Dermis microvascular lymphatic vessel endothelial cell (primary cell): Measurements from ENCODE around the gene HTT. TPM values are rescaled to one million over a fixed set of nuclear protein-coding genes. Genes with fewer than 3 reads are reported as not detected.

Experiments
- DNase-seq, 2 donors: peaks; one replicate each; pipeline versions ENCODE4 v3.0.0 to v3.0.0-alpha.2; 2010; ENCODE audit warnings: low read depth in 2 of 2
- total RNA-seq: library from RNA; depleted of rRNA; stranded (reverse); fragments of >200 nt; gene quantifications from 2 replicates; pipeline ENCODE4 v1.2.1, GENCODE V29; 2014

HTT gene
- total RNA-seq, 1 donor from 2014 or later, result 26.2 TPM

- no peak for DNase-seq
These were observed 159.9 kb downstream of the HTT start for GRCh38 chr4:3234171-3235029.

- no peak for DNase-seq
These were observed 160.5 kb downstream of the HTT start for GRCh38 chr4:3235030-3235345.

DNA sequence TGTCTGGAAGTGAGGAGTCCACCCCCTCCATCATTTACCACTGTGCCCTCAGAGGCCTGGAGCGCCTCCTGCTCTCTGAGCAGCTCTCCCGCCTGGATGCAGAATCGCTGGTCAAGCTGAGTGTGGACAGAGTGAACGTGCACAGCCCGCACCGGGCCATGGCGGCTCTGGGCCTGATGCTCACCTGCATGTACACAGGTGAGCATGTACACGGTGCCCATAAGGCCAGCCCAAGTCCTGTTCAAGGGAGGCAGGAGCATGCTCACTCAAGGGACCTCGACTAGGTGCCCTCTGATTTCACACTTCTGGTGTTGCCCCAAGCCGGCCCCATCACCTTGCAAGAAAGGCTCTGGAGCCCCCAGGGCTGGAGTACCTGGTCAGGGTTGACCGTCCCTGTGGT is 161.1 kb downstream of the HTT start:
- DNase-seq, result no peak

DNA sequence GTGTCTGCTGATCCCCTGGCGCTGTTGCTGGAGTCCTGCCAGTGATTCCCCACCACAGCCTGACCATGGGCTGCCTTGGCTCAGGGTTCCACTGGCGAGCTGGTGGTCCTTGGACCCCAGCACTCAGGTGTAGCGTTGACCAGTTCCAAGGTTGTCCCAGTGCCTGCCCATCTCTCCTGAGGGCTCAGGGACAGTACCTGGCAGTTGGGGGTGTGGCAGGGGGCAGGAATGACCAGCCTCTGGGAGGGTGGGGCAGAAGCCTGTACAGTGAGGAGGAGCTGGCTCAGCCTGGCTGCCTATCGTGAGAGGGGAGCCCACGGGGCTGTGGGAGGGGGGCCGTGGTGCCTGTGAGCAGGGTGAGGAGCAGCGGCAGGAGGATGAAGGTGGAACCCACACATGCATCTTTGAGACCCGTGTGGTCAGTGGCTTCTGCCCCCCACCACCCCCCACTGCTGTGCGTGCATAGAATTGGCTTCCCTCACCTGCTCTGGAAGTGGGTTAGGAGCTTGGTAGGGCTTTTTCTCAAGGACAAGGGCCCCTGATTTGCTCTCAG is 161.9 kb downstream of the HTT start:
- no peak for DNase-seq

- DNase-seq, result no peak
These were observed 162.8 kb downstream of the HTT start for GRCh38 chr4:3237266-3237665.

GRCh38 chr4:3237712-3238560 is 163.5 kb downstream of the HTT start:
- DNase-seq, result no peak

DNA sequence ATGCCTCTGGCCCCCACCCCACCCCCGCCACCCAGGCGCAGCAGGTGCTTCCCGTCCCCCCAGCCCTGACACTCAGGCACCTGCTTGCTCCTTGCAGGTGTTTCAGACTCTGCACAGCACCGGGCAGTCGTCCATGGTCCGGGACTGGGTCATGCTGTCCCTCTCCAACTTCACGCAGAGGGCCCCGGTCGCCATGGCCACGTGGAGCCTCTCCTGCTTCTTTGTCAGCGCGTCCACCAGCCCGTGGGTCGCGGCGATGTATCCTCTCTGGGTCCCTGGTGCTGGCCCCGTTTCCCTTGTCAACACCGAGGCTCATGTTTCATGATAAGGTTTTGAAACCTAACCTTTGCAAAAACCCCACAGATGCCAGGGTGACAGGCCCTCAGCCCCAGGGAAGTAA is 164.2 kb downstream of the HTT start:
- no peak for DNase-seq

DNA sequence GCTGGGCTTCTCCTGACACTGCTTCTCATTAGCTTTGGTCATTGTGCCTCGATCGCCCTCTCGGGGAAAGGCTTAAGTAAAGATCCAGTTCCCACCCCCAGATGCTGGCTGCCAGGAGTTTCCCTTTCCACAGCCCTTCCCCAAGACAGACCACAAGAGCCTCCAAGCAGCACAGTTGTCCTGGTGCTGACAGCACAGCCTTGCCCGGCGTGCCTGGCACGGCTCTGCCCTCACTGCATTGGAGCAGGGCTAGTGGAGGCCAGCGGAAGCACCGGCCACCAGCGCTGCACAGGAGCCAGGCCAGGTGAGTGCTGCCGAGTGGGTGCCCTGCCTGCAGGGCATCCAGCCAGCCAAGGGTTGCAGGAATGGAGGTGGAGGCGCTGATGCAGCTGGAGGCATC is 164.8 kb downstream of the HTT start:
- DNase-seq, result no peak

- DNase-seq, result no peak
These were observed 165.8 kb downstream of the HTT start for GRCh38 chr4:3239998-3240920.

- DNase-seq, result no peak
These were observed 166.5 kb downstream of the HTT start for GRCh38 chr4:3240936-3241522.

DNA sequence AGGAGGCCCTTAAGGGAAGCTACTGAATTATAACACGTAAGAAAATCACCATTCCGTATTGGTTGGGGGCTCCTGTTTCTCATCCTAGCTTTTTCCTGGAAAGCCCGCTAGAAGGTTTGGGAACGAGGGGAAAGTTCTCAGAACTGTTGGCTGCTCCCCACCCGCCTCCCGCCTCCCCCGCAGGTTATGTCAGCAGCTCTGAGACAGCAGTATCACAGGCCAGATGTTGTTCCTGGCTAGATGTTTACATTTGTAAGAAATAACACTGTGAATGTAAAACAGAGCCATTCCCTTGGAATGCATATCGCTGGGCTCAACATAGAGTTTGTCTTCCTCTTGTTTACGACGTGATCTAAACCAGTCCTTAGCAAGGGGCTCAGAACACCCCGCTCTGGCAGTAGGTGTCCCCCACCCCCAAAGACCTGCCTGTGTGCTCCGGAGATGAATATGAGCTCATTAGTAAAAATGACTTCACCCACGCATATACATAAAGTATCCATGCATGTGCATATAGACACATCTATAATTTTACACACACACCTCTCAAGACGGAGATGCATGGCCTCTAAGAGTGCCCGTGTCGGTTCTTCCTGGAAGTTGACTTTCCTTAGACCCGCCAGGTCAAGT is 167.5 kb downstream of the HTT start:
- no peak for DNase-seq

DNA sequence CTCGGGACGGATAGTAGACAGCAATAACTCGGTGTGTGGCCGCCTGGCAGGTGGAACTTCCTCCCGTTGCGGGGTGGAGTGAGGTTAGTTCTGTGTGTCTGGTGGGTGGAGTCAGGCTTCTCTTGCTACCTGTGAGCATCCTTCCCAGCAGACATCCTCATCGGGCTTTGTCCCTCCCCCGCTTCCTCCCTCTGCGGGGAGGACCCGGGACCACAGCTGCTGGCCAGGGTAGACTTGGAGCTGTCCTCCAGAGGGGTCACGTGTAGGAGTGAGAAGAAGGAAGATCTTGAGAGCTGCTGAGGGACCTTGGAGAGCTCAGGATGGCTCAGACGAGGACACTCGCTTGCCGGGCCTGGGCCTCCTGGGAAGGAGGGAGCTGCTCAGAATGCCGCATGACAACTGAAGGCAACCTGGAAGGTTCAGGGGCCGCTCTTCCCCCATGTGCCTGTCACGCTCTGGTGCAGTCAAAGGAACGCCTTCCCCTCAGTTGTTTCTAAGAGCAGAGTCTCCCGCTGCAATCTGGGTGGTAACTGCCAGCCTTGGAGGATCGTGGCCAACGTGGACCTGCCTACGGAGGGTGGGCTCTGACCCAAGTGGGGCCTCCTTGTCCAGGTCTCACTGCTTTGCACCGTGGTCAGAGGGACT is 168.8 kb downstream of the HTT start:
- DNase-seq, result no peak

GRCh38 chr4:3244002-3244401 is 169.5 kb downstream of the HTT start:
- no peak for DNase-seq

- no peak for DNase-seq
These were observed 170.3 kb downstream of the HTT start for GRCh38 chr4:3244747-3245146.

- DNase-seq, result no peak
These were observed 171.2 kb downstream of the HTT start for GRCh38 chr4:3245676-3246075.

DNA sequence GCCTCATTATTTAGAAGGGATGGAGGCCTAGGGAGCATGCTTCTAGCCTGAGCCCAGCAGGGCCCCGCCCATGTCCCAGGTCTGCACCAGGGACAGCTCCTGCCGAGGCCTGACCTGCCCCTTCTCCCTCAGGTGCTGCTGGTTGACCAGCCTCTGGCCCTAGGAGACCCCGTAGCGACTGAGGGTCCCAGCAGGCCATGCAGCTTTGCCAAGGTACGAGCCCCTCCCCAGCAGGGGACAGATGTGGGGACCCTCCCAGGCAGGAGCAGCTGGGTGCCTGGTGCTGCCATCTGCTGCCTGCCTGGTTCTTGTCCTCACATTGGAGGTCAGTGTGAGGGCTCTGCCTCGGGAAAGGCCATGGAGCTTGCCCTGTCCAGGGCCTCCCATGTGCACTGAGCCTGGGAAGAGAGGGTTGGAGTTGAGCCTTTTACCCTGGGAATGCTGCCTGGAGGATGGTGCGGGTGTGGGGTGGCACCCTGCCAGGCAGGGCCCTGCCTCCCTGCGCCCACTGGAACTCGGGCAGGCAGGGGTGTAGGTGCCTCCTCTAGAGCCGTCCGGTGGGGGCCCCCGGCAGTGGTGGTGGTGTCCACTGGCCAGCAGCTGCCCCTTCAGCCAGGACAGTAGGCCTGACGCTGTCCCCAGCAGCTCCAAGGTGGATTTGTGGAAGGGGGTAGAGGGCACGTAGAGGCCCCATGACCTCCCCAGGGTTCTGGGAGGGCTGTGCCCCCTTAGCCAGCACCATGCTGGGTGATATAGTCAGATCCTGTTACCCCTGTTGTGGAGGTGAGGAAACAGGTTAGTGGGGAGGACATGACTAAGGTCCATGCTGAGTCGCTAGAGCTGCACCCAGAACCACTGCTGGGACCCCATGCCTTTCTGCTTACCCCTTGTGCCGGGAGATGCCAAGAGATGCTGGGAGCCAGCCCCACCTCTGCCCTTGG is 172.2 kb downstream of the HTT start:
- no peak for DNase-seq

GRCh38 chr4:3247399-3248177 is 173.1 kb downstream of the HTT start:
- DNase-seq, result no peak

- DNase-seq, result no peak
These were observed 173.6 kb downstream of the HTT start for GRCh38 chr4:3248178-3248480.
